Caco-2 (cell line): ENCODE data around the gene ZIC4. TPM values are rescaled to one million over a fixed set of nuclear protein-coding genes. Genes with fewer than 3 reads are reported as not detected.

Experiments
- BruUV-seq: library from RNA; stranded (reverse); fragments of 400-500 nt; replicated peaks from 2 replicates; lab custom pipeline; 2021; lab: Mats Ljungman, UMichigan
- CTCF ChIA-PET: fragments of 300-600 bp; sonication (Branson Sonifier 250); formaldehyde crosslinking; loops from one replicate; lab custom pipeline; 2022; ENCODE audit warnings: antibody characterized with exemption; lab: Charles Lee
- POLR2A ChIA-PET: fragments of 300-600 bp; sonication (Branson Sonifier 250); formaldehyde crosslinking; loops from one replicate; lab custom pipeline; 2022; ENCODE audit warnings: antibody characterized with exemption; lab: Charles Lee
- DNase-seq, 2 experiments: peaks; one replicate each; pipeline versions ENCODE4 v3.0.0 to v3.0.0-alpha.2; 2020 to 2022
- H3K27me3 ChIP-seq: replicated peaks from 2 replicates; pipeline ENCODE4 v1.6.0; 2011; ENCODE audit warnings: low read length; ENCODE audit not compliant: control insufficient read depth, insufficient read depth
- H3K36me3 ChIP-seq: 2 replicates; pipeline ENCODE4 v1.5.1; 2011; ENCODE audit warnings: low read length; ENCODE audit not compliant: control insufficient read depth, insufficient read depth
- H3K4me1 ChIP-seq: fragments of 250-450 bp; sonication (Bioruptor Pico); 2 replicates; pipeline ENCODE4 v1.5.1; 2020; ENCODE audit warnings: mild to moderate bottlenecking
- H3K4me3 ChIP-seq: 2 replicates; pipeline ENCODE4 v1.5.1; 2011; ENCODE audit warnings: low read depth, mild to moderate bottlenecking, control low read depth, low read length
- H3K9me3 ChIP-seq: fragments of 250-450 bp; sonication (Bioruptor Pico); 2 replicates; pipeline ENCODE4 v1.5.1; 2020; ENCODE audit warnings: mild to moderate bottlenecking, moderate library complexity
- H3K27ac Mint-ChIP-seq: one replicate; pipeline ENCODE4 v1.8.0; 2022; ENCODE audit warnings: mixed read lengths; ENCODE audit not compliant: unreplicated experiment
- H3K27me3 Mint-ChIP-seq: one replicate; pipeline ENCODE4 v1.8.0; 2022; ENCODE audit warnings: mixed read lengths; ENCODE audit not compliant: insufficient read depth, unreplicated experiment
- H3K36me3 Mint-ChIP-seq: one replicate; pipeline ENCODE4 v1.8.0; 2022; ENCODE audit warnings: mild to moderate bottlenecking, mixed read lengths; ENCODE audit not compliant: insufficient read depth, unreplicated experiment
- H3K4me1 Mint-ChIP-seq: one replicate; pipeline ENCODE4 v1.8.0; 2022; ENCODE audit warnings: low read depth, mixed read lengths; ENCODE audit not compliant: unreplicated experiment
- H3K4me3 Mint-ChIP-seq: one replicate; pipeline ENCODE4 v1.8.0; 2022; ENCODE audit warnings: mild to moderate bottlenecking, moderate library complexity, mixed read lengths; ENCODE audit not compliant: unreplicated experiment
- H3K9me3 Mint-ChIP-seq: one replicate; pipeline ENCODE4 v1.8.0; 2022; ENCODE audit warnings: mixed read lengths; ENCODE audit not compliant: unreplicated experiment
- intact Hi-C: fragments of 100-400 bp; cut with micrococcal nuclease; formaldehyde crosslinking; loops from one replicate; pipeline ENCODE4 v1.10.0; 2022; ENCODE audit not compliant: unreplicated experiment
- total RNA-seq: library from RNA; stranded (reverse); gene quantifications from 2 replicates; pipeline ENCODE4 v1.2.3, GENCODE V29; 2022
- TF ChIP-seq, protein P1 (sequence below), 2 experiments: fragments of 200-600 bp in 1 of 2; IDR thresholded peaks; 1 replicate in 1 of 2; 2 replicates in 1 of 2; pipeline versions ENCODE4 v1.5.1 to v1.8.0; 2011 to 2022; ENCODE audit warnings: antibody characterized with exemption in 1 of 2, control low read depth in 1 of 2, inconsistent platforms in 1 of 2, low read depth in 1 of 2, low read length in 1 of 2, mild to moderate bottlenecking in 1 of 2, moderate library complexity in 1 of 2; ENCODE audit not compliant: insufficient read depth in 1 of 2, severe bottlenecking in 1 of 2, unreplicated experiment in 1 of 2

The ZIC4 gene
- total RNA-seq, 1 experiment from 2014 or later: not detected

DNA sequence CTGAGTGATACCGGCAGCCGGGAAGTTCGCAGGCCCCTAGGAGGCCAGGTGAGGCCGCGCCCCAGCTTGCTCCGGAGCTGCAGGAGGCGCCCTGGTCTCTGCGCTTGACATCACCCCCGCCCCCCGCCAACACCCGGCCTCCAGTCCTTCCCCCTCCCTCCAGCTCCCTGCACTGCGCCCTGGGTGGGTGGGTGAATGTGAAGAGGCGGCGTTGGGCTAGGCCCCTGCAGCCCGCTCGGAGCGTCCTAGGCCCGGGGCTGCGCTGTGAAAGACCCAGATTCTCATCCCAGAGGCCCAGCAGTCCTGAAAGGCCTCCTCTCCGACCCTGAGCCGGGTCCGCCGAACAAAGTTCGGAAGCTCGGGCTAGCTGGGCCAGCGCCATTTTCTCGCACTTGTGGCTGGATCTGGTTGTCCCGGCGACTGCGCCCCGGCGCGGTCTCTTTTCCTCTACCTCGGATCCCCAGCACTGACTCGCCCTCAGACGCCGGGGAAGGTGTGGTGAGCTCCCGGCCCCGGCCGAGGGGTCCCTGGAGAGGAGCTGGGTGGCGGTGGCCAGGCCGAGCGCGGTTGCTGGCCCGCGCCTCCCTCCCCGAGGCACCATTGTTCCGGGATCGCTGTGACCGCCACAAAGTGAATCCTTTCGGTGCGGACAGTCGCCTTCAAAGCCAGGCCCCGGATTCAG is 12.9 kb downstream of the ZIC4 start:
- DNase-seq: no peak
- Histone ChIP-seq H3K4me3 (no peak overlapping the region), H3K36me3 (no peaks in the 10 kb centered on the region), H3K27me3 (no peaks in the 10 kb centered on the region), H3K9me3 (no peaks in the 10 kb centered on the region), H3K4me1 (no peaks in the 10 kb centered on the region)
- ChIA-PET POLR2A (no interaction called here), CTCF (no interaction called here)
- BruUV-seq: no TSS peak
- no peaks in the 10 kb centered on the region for H3K4me1 Mint-ChIP-seq
- no peak overlapping the region for H3K4me3 Mint-ChIP-seq
- intact Hi-C loops: no loop called here
- TF ChIP-seq, protein P1, sequence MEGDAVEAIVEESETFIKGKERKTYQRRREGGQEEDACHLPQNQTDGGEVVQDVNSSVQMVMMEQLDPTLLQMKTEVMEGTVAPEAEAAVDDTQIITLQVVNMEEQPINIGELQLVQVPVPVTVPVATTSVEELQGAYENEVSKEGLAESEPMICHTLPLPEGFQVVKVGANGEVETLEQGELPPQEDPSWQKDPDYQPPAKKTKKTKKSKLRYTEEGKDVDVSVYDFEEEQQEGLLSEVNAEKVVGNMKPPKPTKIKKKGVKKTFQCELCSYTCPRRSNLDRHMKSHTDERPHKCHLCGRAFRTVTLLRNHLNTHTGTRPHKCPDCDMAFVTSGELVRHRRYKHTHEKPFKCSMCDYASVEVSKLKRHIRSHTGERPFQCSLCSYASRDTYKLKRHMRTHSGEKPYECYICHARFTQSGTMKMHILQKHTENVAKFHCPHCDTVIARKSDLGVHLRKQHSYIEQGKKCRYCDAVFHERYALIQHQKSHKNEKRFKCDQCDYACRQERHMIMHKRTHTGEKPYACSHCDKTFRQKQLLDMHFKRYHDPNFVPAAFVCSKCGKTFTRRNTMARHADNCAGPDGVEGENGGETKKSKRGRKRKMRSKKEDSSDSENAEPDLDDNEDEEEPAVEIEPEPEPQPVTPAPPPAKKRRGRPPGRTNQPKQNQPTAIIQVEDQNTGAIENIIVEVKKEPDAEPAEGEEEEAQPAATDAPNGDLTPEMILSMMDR (IDR thresholded peaks at IDR 0.05; ENCODE audit: insufficient read depth in 1 of 2, low read depth in 1 of 2, low read length in 1 of 2, severe bottlenecking in 1 of 2, unreplicated experiment in 1 of 2): no peak
- H3K9me3 Mint-ChIP-seq: no peaks in the 10 kb centered on the region
- no peaks in the 10 kb centered on the region for H3K27me3 Mint-ChIP-seq
- no peaks in the 10 kb centered on the region for H3K36me3 Mint-ChIP-seq
- no peak overlapping the region for H3K27ac Mint-ChIP-seq

DNA sequence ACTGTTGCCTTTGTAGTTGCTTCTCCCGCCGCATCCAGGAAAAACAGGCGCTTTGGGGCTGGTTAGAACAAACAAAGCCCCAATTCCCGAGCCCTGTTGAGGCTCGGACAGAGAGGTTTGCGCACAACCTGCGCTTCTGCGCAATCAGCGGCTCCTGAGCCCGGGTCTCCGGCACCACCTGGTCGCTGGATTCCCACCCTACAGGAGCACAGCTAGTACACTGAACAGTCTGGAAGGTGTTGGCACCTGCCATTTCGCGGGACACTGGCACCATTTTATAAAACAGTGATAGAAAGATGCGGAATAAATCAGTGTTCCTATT is 13.8 kb downstream of the ZIC4 start:
- no peaks in the 10 kb centered on the region for H3K36me3 Mint-ChIP-seq

DNA sequence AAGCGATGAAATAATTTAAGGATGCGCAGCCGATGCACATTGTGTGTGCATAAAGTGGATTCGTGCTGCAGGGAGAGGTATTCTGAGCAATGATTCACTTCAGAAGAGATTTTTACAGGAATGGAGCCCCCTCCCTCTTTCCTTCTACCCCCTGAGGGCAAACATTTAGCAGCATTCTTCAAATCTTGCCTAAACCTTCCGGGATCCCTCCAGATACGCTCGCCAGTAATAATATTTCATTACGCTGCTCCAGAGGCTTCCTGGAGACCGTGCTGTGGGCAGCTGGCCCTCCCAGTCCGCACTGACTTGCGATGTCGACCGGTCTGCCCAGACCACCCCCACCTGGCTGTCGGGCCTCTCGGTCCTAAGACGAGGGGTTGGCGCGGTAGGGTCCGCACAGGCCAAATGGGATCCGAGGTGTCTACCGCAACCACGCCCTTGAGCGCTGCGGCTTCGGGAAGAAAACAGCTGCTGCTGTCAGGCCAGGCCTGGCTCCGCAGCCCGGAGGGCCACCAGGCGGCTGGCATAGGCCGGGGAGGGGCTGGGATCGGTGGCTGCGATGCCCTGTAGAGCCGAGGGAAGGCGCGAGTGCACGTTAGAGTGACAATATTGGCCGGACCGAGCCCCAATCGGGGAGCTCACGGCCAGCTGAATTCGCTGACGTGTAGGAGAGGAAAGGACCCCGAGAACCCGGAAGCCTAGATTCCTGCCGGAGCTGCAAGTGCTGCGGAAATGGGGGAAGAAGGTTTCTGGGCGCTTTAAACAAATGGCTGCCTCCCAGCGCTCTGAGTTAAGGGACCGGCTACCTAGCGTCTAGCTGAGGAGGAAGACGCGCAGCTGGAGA is 14.3 kb downstream of the ZIC4 start:
- Mint-ChIP-seq H3K27ac (no peak overlapping the region), H3K36me3 (no peaks in the 10 kb centered on the region), H3K27me3 (no peaks in the 10 kb centered on the region), H3K4me1 (no peaks in the 10 kb centered on the region), H3K4me3 (no peak overlapping the region), H3K9me3 (no peaks in the 10 kb centered on the region)
- BruUV-seq: no TSS peak
- Histone ChIP-seq H3K9me3 (no peaks in the 10 kb centered on the region), H3K4me1 (no peaks in the 10 kb centered on the region), H3K27me3 (no peaks in the 10 kb centered on the region), H3K36me3 (no peaks in the 10 kb centered on the region), H3K4me3 (no peak overlapping the region)
- DNase-seq: no peak
- ChIA-PET CTCF (no interaction called here), POLR2A (no interaction called here)
- TF ChIP-seq, protein P1 (IDR thresholded peaks at IDR 0.05; ENCODE audit: insufficient read depth in 1 of 2, low read depth in 1 of 2, low read length in 1 of 2, severe bottlenecking in 1 of 2, unreplicated experiment in 1 of 2): no peak
- intact Hi-C loops: no loop called here

More for the DNA sequence above, 13.8 kb downstream of the ZIC4 start:
- no peaks in the 10 kb centered on the region for H3K4me1 Mint-ChIP-seq
- H3K4me3 Mint-ChIP-seq: no peak overlapping the region
- Histone ChIP-seq H3K9me3 (no peaks in the 10 kb centered on the region), H3K27me3 (no peaks in the 10 kb centered on the region), H3K36me3 (no peaks in the 10 kb centered on the region), H3K4me3 (no peak overlapping the region), H3K4me1 (no peaks in the 10 kb centered on the region)
- intact Hi-C loops: no loop called here
- H3K9me3 Mint-ChIP-seq: no peaks in the 10 kb centered on the region
- no peak for DNase-seq
- TF ChIP-seq, protein P1 (IDR thresholded peaks at IDR 0.05; ENCODE audit: insufficient read depth in 1 of 2, low read depth in 1 of 2, low read length in 1 of 2, severe bottlenecking in 1 of 2, unreplicated experiment in 1 of 2): no peak
- H3K27ac Mint-ChIP-seq: no peak overlapping the region
- ChIA-PET POLR2A (no interaction called here), CTCF (no interaction called here)
- no TSS peak for BruUV-seq
- H3K27me3 Mint-ChIP-seq: no peaks in the 10 kb centered on the region
